ENCODE results near the gene SLC14A1. TPM values are rescaled to one million over a fixed set of nuclear protein-coding genes. Genes with fewer than 3 reads are reported as not detected.

SLC14A1 gene
- total RNA-seq, 4 donors from 2014 or later = 0.19 to 9.8 (median 0.85) TPM; not detected in 1

GRCh38 chr18:45771587-45772480, 47.9 kb downstream of the SLC14A1 start:
- no peak for TF ChIP-seq CTCF (IDR thresholded peaks at IDR 0.05; ENCODE audit: low read depth)

- no peak for TF ChIP-seq CTCF (IDR thresholded peaks at IDR 0.05; ENCODE audit: low read depth)
Measured at GRCh38 chr18:45774065-45774521, 50.1 kb downstream of the SLC14A1 start.

DNA sequence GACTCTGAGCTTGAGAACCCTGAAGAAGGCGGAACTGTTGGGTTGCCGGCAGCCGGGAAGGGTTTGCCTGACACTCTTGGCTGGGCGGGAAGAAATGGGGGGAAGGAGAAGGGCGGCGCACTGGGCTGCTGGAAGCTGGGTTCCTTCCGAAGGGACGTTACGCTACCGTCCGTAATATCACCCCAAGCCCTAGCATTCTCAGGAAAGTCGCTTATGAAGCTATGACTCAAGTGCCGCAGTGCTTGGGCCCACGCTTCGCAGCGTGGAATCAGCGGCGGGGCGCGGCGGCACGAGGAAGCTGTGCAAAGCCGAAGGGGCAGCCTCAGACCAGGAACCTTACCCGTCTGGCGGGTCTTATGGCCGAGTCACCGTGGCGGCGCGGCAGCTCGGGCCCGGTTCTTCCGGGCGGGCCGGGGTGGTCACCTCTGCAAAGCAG, 51.3 kb downstream of the SLC14A1 start:
- no peak for TF ChIP-seq CTCF (IDR thresholded peaks at IDR 0.05; ENCODE audit: low read depth)

DNA sequence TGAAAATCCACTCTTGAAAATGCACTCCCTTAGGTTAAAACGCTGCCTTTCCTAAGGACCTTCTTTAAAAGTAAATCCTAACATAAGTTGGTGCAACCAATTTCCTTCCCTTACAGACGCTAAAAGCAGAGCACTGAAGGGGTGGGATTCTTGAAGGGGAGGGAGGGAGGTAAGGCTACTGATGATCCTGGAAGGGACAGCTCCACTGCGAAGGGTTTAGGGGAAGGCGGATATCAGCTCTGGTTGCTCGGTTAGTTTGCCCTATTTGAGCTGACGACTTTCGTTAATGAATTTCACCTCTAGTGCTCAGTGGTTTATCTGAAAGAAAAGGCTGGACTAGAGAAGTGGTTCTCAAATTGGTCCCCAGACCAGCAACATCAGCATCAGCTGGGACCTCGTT, 51.8 kb downstream of the SLC14A1 start:
- no peak for TF ChIP-seq CTCF (IDR thresholded peaks at IDR 0.05; ENCODE audit: low read depth)

- TF ChIP-seq CTCF (IDR thresholded peaks at IDR 0.05; ENCODE audit: low read depth) = no peak
Measured at GRCh38 chr18:45777393-45777792, 53.4 kb downstream of the SLC14A1 start.

GRCh38 chr18:45780568-45780967, 56.6 kb downstream of the SLC14A1 start:
- no peak for TF ChIP-seq CTCF (IDR thresholded peaks at IDR 0.05; ENCODE audit: low read depth)

DNA sequence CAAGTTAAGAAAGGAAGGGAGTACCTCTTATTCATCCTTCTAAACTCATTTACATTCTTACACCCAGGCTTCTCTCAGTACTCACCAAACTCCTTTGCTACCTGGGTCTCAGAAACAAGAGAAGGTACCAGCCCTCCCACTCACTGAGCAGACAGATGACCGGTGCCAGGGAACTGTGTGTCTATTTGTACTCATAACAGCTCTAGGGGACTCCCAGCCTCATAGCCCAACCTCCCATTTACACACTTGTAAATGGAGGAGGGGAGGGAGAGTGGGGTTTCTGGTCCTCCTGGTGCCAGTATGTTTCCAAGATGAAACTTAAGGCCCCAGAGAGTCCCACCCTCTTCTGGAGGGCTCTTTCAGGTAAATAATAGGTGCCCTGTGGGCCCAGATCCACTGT, 58.7 kb downstream of the SLC14A1 start:
- no peak for TF ChIP-seq CTCF (IDR thresholded peaks at IDR 0.05; ENCODE audit: low read depth)

All from subcutaneous adipose tissue (tissue), 4 donors.